GM23248 (cell line): ENCODE results near the gene GLIPR2. TPM values are rescaled to one million over a fixed set of nuclear protein-coding genes. Genes with fewer than 3 reads are reported as not detected.

Experiments used
- DNase-seq: peaks from one replicate; pipeline ENCODE4 v3.0.0-alpha.2; 2015
- H2AFZ ChIP-seq: fragments of 200-600 bp; sonication (generic); 2 replicates; pipeline ENCODE4 v1.6.1; 2016; ENCODE audit warnings: antibody characterized with exemption
- H3F3A ChIP-seq: fragments of 200-600 bp; sonication (generic); 2 replicates; pipeline ENCODE4 v1.6.1; 2016; ENCODE audit warnings: mild to moderate bottlenecking, antibody characterized with exemption, mixed run types; ENCODE audit not compliant: insufficient read depth
- H3K27ac ChIP-seq: fragments of 200-600 bp; sonication (generic); 2 replicates; pipeline ENCODE4 v1.5.1; 2016; ENCODE audit warnings: mild to moderate bottlenecking
- H3K27me3 ChIP-seq: fragments of 200-600 bp; sonication (generic); replicated peaks from 2 replicates; pipeline ENCODE4 v1.6.1; 2016; ENCODE audit warnings: mild to moderate bottlenecking; ENCODE audit not compliant: insufficient read depth
- H3K36me3 ChIP-seq: fragments of 200-600 bp; sonication (generic); 2 replicates; pipeline ENCODE4 v1.6.1; 2016; ENCODE audit warnings: low read depth, mild to moderate bottlenecking
- H3K4me1 ChIP-seq: fragments of 200-600 bp; sonication (generic); 2 replicates; pipeline ENCODE4 v1.6.1; 2016; ENCODE audit warnings: mild to moderate bottlenecking; ENCODE audit not compliant: insufficient read depth
- H3K4me2 ChIP-seq: fragments of 200-600 bp; sonication (generic); one replicate; pipeline ENCODE4 v1.6.1; 2016; ENCODE audit warnings: mild to moderate bottlenecking; ENCODE audit not compliant: unreplicated experiment
- H3K4me3 ChIP-seq: fragments of 200-600 bp; sonication (generic); 2 replicates; pipeline ENCODE4 v1.5.1; 2016; ENCODE audit warnings: mild to moderate bottlenecking
- H3K79me2 ChIP-seq: fragments of 200-600 bp; sonication (generic); 2 replicates; pipeline ENCODE4 v1.6.1; 2016; ENCODE audit warnings: mild to moderate bottlenecking; ENCODE audit not compliant: insufficient read depth
- H3K9ac ChIP-seq: fragments of 200-600 bp; sonication (generic); 2 replicates; pipeline ENCODE4 v1.6.1; 2016; ENCODE audit warnings: mild to moderate bottlenecking
- H3K9me2 ChIP-seq: fragments of 200-600 bp; sonication (generic); 2 replicates; pipeline ENCODE4 v1.6.1; 2016; ENCODE audit warnings: mixed run types, mild to moderate bottlenecking, moderate library complexity; ENCODE audit not compliant: insufficient read depth
- H3K9me3 ChIP-seq: fragments of 200-600 bp; sonication (generic); one replicate; pipeline ENCODE4 v1.6.1; 2017; ENCODE audit warnings: low read depth
- H4K20me1 ChIP-seq: fragments of 200-600 bp; sonication (generic); 2 replicates; pipeline ENCODE4 v1.6.0; 2016; ENCODE audit not compliant: insufficient read depth
- EZH2 ChIP-seq: fragments of 200-600 bp; sonication (generic); IDR thresholded peaks from 2 replicates; pipeline ENCODE4 v1.6.1; 2018; ENCODE audit warnings: antibody characterized with exemption, mild to moderate bottlenecking; ENCODE audit not compliant: insufficient read depth, poor library complexity, severe bottlenecking
- EZH2phosphoT487 ChIP-seq: fragments of 200-600 bp; sonication (generic); IDR thresholded peaks from 2 replicates; pipeline ENCODE4 v1.6.1; 2018; ENCODE audit warnings: antibody characterized with exemption, moderate library complexity, mild to moderate bottlenecking, low read depth; ENCODE audit not compliant: insufficient read depth
- WGBS, 2 experiments: methylation state at CpG; one replicate each; pipeline ENCODE4 v1.1.6; 2015 to 2017; ENCODE audit warnings: low lambda C conversion rate in 2 of 2, low coverage in 1 of 2; ENCODE audit errors: missing lambda C conversion rate in 2 of 2; 5-methylcytosine and 5-hydroxymethylcytosine counted together
- in situ Hi-C: fragments of 300-500 bp; cut with MboI; formaldehyde crosslinking; loops from 2 replicates; pipeline ENCODE4 v1.15.0; 2020
- polyA plus RNA-seq: library from polyadenylated mRNA; unstranded; fragments of >200 nt; fragmentation: Nextera tagmentation; extraction: Ambion mirVana; gene quantifications from 2 replicates; pipeline ENCODE4 v1.2.1, GENCODE V29; 2016
- total RNA-seq: library from RNA; depleted of rRNA; stranded (reverse); fragments of >200 nt; shearing (Covaris generic); gene quantifications from 2 replicates; pipeline ENCODE4 v1.2.3, GENCODE V29; 2014

Gene GLIPR2
- total and polyA plus RNA-seq, 2 experiments from 2014 or later, result 27.5 to 47.5 TPM

DNA sequence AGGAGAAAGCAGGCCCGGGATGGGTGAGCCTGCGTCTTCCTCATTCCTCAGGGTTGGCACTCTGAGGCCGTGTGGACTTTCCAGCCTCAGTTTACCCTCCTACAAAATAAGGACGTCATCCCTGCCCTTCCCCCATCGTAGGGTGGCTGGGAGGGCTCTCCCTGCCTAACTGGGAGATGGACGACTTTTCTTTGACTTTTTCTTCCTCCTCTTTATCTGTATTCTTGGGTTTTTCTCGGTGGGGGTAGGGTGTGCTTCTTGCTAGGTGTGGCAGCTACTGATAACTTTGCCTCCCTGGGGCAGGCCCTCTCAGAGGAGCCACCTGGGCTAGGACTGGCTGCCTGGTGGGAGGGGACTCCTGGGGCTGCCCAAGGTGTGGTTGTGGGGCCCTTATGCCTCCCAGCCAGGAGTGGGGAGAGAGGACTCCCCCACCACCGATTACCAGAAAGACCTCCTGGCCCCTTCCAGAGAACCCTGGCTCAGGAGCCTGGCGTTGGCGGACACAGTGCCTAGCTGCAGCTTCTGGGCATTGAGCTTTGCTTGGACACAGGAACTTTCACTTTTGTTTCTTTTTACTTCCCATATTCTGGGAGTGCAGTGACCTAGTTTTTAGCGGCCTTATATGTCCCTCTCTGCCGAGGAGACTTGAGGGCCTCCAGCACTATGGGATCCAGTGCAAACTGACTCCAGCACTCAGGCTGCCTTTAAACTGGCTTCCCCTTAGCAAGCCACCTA lies 6.1 kb downstream of the GLIPR2 start:
- Histone ChIP-seq H3K9me3 (no peaks in the 10 kb centered on the region), H3K36me3 (no peaks in the 10 kb centered on the region), H3K4me3 (no peak overlapping the region), H3K9ac (no peak overlapping the region), H3F3A (peaks cover 6% of the 10 kb centered on the region; the same call in 1 of the 2 replicates), H3K4me1 (no peaks in the 10 kb centered on the region), H3K4me2 (no peak overlapping the region), H3K9me2 (no peaks in the 10 kb centered on the region), H4K20me1 (no peaks in the 10 kb centered on the region), H3K27ac (no peak overlapping the region), H3K79me2 (peaks cover 45% of the 10 kb centered on the region), H3K27me3 (no peaks in the 10 kb centered on the region), H2AFZ (no peak overlapping the region)
- in situ Hi-C loops, result no loop called here
- DNase-seq, result peak; percentile 13
- 48% methylated on average over 12 of the region's 12 CpGs for WGBS, 2 experiments
- TF ChIP-seq EZH2phosphoT487 (no peak), EZH2 (no peak)

DNA sequence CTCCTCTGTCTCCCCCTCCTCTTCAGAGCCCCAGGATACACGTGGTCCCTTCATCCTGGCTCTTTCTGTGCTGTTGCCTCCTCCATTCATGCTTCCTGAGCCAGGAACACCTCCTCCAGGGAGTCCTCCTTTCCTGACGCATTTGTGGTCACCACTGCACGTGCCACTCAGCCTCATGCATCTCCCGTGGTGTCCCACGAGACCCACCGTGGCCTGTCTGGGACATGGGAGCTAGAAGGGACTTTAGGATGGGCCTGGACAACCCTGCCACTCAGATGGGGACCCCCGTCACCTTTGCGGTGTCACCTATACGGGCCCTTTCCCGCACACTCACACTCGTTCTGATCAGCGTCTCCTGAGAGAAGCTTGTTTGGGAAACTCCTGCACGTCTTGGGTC lies 6.7 kb downstream of the GLIPR2 start:
- TF ChIP-seq EZH2 (no peak), EZH2phosphoT487 (no peak)
- no peaks in the 10 kb centered on the region for H3K27me3 ChIP-seq
- DNase-seq, result no peak
- in situ Hi-C loops, result no loop called here
- 79 to 84% methylated on average over 12 to 13 of the region's 13 CpGs for WGBS, 2 experiments
- H3K36me3 ChIP-seq, result no peaks in the 10 kb centered on the region
- H3K4me3 ChIP-seq, result no peak overlapping the region
- no peak overlapping the region for H2AFZ ChIP-seq
- no peaks in the 10 kb centered on the region for H3K9me3 ChIP-seq
- no peak overlapping the region for H3K4me2 ChIP-seq
- peaks cover 2% of the 10 kb centered on the region for H3K4me1 ChIP-seq
- no peak overlapping the region for H3K27ac ChIP-seq
- H4K20me1 ChIP-seq, result no peaks in the 10 kb centered on the region
- no peak overlapping the region for H3K9ac ChIP-seq
- peaks cover 8% of the 10 kb centered on the region; the same call in 1 of the 2 replicates for H3F3A ChIP-seq
- peaks cover 40% of the 10 kb centered on the region for H3K79me2 ChIP-seq
- H3K9me2 ChIP-seq, result no peaks in the 10 kb centered on the region

DNA sequence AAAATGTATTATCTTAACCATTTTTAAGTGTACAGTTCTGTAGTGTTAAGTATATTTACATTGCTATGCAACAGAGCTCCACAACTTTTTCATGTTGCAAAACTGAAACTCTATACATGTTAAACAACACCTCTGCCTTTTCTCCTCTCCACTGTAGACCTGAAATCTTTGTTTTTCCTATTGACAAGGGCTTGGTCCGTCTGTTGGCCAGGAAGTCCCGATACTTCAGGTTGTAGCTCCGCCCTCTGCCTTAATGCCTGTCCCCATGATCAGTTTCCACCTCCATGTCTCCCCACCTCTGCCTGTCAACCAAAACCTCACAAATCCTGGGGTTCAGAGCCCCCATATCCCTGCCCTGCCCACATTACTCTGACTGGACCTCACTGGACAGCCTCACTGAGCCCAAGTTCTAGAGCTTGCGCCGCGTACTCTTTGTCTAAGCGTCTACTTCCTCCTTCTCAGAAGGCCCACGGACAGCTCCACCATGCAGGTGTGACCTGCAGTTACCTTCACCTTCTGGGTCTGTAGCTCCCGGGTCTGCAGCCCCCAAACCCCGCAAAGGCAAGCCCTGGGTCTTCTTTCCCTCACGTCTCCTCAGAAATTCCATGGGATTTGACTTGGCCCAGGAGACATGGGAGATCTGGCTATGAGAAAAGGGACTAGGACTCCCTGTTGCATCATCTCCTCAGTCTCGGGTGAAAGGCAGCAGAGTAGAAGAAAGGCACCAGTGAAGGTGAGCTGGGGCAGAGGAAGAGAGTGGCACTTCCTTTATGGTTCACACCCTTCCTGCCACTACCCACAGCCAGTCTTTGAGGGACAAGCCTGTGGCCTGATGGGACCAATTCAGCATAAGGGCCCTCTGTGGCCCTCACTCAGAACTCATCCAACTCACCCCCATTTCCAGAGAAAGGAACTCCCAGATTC lies 8.0 kb downstream of the GLIPR2 start:
- no peak overlapping the region for H2AFZ ChIP-seq
- TF ChIP-seq EZH2, result no peak
- no peak for TF ChIP-seq EZH2phosphoT487

DNA sequence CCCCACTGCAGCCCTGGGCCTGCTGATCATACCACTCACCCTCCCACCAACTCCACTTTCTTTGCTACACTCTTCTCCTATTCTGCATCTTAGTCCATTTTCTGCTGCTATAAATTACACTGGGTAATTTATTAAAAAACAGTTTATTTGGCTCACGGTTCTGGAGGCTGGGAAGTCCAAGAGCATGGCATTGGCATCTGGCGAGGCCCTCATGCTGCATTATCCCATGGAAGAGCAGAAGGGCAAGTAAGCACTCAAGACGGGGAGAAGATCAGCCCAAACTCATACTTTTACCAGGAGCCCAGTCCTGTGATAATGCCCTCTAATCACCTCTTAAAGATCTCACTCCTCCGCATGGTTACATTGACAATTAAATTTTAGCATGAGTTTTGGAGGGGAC lies 9.4 kb downstream of the GLIPR2 start:
- WGBS, 2 experiments, result 93 to 97% methylated on average over 4 of the region's 4 CpGs
- Histone ChIP-seq H2AFZ (no peak overlapping the region), H3K27ac (no peak overlapping the region), H4K20me1 (no peaks in the 10 kb centered on the region), H3K9ac (no peak overlapping the region), H3K4me3 (no peak overlapping the region), H3F3A (peaks cover 16% of the 10 kb centered on the region; the same call in 1 of the 2 replicates), H3K36me3 (no peaks in the 10 kb centered on the region), H3K4me1 (peaks cover 24% of the 10 kb centered on the region), H3K9me3 (no peaks in the 10 kb centered on the region), H3K9me2 (no peaks in the 10 kb centered on the region), H3K79me2 (peaks cover 17% of the 10 kb centered on the region; the same call in 1 of the 2 replicates), H3K27me3 (no peaks in the 10 kb centered on the region), H3K4me2 (no peak overlapping the region)
- in situ Hi-C loops, result no loop called here
- no peak for DNase-seq
- TF ChIP-seq EZH2phosphoT487, result no peak
- TF ChIP-seq EZH2, result no peak

More for the DNA sequence above, 8.0 kb downstream of the GLIPR2 start:
- Histone ChIP-seq H3K4me3 (no peak overlapping the region), H3K4me2 (no peak overlapping the region), H3K4me1 (peaks cover 15% of the 10 kb centered on the region), H3K9me3 (no peaks in the 10 kb centered on the region), H3K36me3 (no peaks in the 10 kb centered on the region), H3K9me2 (no peaks in the 10 kb centered on the region), H4K20me1 (no peaks in the 10 kb centered on the region), H3K27ac (no peak overlapping the region), H3K9ac (no peak overlapping the region), H3F3A (peaks cover 12% of the 10 kb centered on the region; the same call in 1 of the 2 replicates), H3K79me2 (peaks cover 26% of the 10 kb centered on the region; the same call in 1 of the 2 replicates), H3K27me3 (no peaks in the 10 kb centered on the region)
- in situ Hi-C loops, result no loop called here
- WGBS, 2 experiments, result 97 to 98% methylated on average over 12 of the region's 12 CpGs
- DNase-seq, result no peak
